ENCODE measurements around the gene RIN3.

DNA sequence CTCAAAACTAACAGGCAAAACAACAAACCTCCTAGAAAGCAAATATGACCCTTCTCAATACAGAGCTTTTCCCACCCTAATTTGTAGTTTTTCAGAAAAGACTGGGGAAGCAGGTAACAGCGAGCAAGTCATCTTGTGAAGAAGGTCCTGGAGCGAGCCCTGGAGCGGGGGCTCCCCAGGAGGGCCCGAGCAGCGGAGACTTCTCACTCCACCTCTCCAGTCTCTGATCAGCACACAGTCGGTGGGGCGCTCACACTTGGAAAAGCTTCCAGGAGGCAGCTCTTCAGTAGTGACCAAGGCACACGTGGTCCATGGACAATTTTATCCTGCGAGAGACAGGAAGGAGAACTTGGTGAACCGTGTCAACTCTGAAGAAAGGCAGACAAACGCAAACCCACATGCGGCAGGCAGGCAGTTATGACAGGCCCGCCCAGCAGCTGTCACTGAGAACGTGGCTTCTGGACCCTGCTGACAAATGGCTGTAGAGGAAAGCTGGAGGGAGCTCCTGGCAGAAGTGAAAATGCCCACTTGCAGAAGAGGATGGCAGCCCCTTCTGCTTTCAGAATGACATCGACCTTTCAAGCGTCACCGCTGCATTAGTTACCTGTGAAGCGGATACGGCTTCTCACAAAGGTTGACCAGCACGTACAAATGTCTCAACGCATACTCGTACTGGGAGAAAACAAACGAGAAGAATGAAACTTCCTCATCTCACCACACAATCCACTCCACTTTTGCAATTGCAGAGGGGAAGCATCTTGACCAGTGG, 190.6 kb downstream of the RIN3 start:
- TF ChIP-seq POLR2A (IDR thresholded peaks at IDR 0.05) = no peak
- TF ChIP-seq, protein P1, sequence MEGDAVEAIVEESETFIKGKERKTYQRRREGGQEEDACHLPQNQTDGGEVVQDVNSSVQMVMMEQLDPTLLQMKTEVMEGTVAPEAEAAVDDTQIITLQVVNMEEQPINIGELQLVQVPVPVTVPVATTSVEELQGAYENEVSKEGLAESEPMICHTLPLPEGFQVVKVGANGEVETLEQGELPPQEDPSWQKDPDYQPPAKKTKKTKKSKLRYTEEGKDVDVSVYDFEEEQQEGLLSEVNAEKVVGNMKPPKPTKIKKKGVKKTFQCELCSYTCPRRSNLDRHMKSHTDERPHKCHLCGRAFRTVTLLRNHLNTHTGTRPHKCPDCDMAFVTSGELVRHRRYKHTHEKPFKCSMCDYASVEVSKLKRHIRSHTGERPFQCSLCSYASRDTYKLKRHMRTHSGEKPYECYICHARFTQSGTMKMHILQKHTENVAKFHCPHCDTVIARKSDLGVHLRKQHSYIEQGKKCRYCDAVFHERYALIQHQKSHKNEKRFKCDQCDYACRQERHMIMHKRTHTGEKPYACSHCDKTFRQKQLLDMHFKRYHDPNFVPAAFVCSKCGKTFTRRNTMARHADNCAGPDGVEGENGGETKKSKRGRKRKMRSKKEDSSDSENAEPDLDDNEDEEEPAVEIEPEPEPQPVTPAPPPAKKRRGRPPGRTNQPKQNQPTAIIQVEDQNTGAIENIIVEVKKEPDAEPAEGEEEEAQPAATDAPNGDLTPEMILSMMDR (IDR thresholded peaks at IDR 0.05) = no peak
